Fibroblast of lung (primary cell): Measurements from ENCODE around the gene RUNX1. TPM values are rescaled to one million over a fixed set of nuclear protein-coding genes. Genes with fewer than 3 reads are reported as not detected.
A peak's percentile ranks its signal among the peaks of the same experiment; 100 is the strongest.

ENCODE experiments used
- DNase-seq, 2 donors: peaks; one replicate each; pipeline versions ENCODE4 v3.0.0 to v3.0.0-alpha.2; 2010; ENCODE audit warnings: low read depth in 2 of 2
- H2AFZ ChIP-seq: 2 replicates; pipeline ENCODE4 v1.5.1; 2012; ENCODE audit warnings: low read length, control low read depth, inconsistent platforms
- H3K27ac ChIP-seq: 2 replicates; pipeline ENCODE4 v1.5.1; 2011; ENCODE audit warnings: low read length, control low read depth; ENCODE audit not compliant: insufficient read depth
- H3K27me3 ChIP-seq: 2 replicates; pipeline ENCODE4 v1.5.1; 2011; ENCODE audit warnings: mild to moderate bottlenecking, low read length; ENCODE audit not compliant: control insufficient read depth, insufficient read depth
- H3K36me3 ChIP-seq: 2 replicates; pipeline ENCODE4 v1.5.1; 2011; ENCODE audit warnings: low read length; ENCODE audit not compliant: control insufficient read depth, insufficient read depth
- H3K4me1 ChIP-seq: 2 replicates; pipeline ENCODE4 v1.5.1; 2011; ENCODE audit warnings: low read length; ENCODE audit not compliant: control insufficient read depth, insufficient read depth; ENCODE audit errors: extremely low read depth
- H3K4me2 ChIP-seq: 2 replicates; pipeline ENCODE4 v1.5.1; 2011; ENCODE audit warnings: low read length, control low read depth; ENCODE audit not compliant: insufficient read depth; ENCODE audit errors: extremely low read depth
- H3K4me3 ChIP-seq, 4 experiments: fragments of 200-600 bp in 1 of 4; sonication (generic) in 1 of 4; replicated peaks in 1 of 4; 2 replicates each; pipeline ENCODE4 v1.5.1; 2011 to 2016; ENCODE audit warnings: low read length in 4 of 4, low read depth in 3 of 4, mild to moderate bottlenecking in 3 of 4, control low read depth in 2 of 4, inconsistent platforms in 1 of 4, mixed read lengths in 1 of 4; ENCODE audit not compliant: insufficient read depth in 1 of 4; ENCODE audit errors: control extremely low read depth in 1 of 4
- H3K79me2 ChIP-seq: 2 replicates; pipeline ENCODE4 v1.5.1; 2012; ENCODE audit warnings: mild to moderate bottlenecking, low read length, inconsistent platforms; ENCODE audit not compliant: control insufficient read depth, insufficient read depth
- H3K9ac ChIP-seq: 2 replicates; pipeline ENCODE4 v1.5.1; 2011; ENCODE audit warnings: mild to moderate bottlenecking, low read length, control low read depth; ENCODE audit not compliant: insufficient read depth
- H3K9me3 ChIP-seq: 2 replicates; pipeline ENCODE4 v1.5.1; 2012; ENCODE audit warnings: low read depth, low read length; ENCODE audit not compliant: control insufficient read depth, insufficient read depth
- H4K20me1 ChIP-seq: 2 replicates; pipeline ENCODE4 v1.5.1; 2011; ENCODE audit warnings: low read length; ENCODE audit not compliant: control insufficient read depth, insufficient read depth; ENCODE audit errors: extremely low read depth
- CTCF ChIP-seq, 2 donors: IDR thresholded peaks in 1 of 2; conservative IDR thresholded peaks in 1 of 2; 1 replicate in 1 of 2; 2 replicates in 1 of 2; pipeline ENCODE4 v1.5.1; 2011 to 2012; ENCODE audit warnings: low read length in 2 of 2, control low read depth in 1 of 2, inconsistent platforms in 1 of 2, low read depth in 1 of 2, mild to moderate bottlenecking in 1 of 2
- EZH2 ChIP-seq: IDR thresholded peaks from 2 replicates; pipeline ENCODE4 v1.5.1; 2012; ENCODE audit warnings: low read length, control low read depth, mild to moderate bottlenecking; ENCODE audit errors: missing control alignments
- polyA plus RNA-seq, 2 donors: library from polyadenylated mRNA; depleted of rRNA in 1 of 2; stranded (reverse) in 1 of 2; unstranded in 1 of 2; fragments of >200 nt; gene quantifications; 2 replicates each; pipeline ENCODE4 v1.2.1, GENCODE V29; 2011 to 2012; ENCODE audit warnings: missing spikeins in 1 of 2
- total RNA-seq: library from RNA; depleted of rRNA; stranded (reverse); fragments of >200 nt; gene quantifications from 2 replicates; pipeline ENCODE4 v1.2.1, GENCODE V29; 2014

Gene RUNX1
- total and polyA plus RNA-seq, 2 donors (not counting 1 experiment from before 2014, with no cell fraction given) = 23.1 to 41.6 TPM

GRCh38 chr21:35021546-35021945 lies 27.6 kb downstream of the RUNX1 start:
- no peaks in the 10 kb centered on the region for H3K79me2 ChIP-seq
- H3K9me3 ChIP-seq = no peaks in the 10 kb centered on the region
- H3K9ac ChIP-seq = no peak overlapping the region

GRCh38 chr21:35020902-35021301 lies 28.2 kb downstream of the RUNX1 start:
- H3K4me2 ChIP-seq = no peak overlapping the region
- no peaks in the 10 kb centered on the region for H3K36me3 ChIP-seq
- no peak for TF ChIP-seq CTCF (conservative IDR thresholded peaks at IDR 0.05 in 1 of 2, IDR thresholded peaks at IDR 0.05 in 1 of 2; ENCODE audit: low read depth in 1 of 2, low read length in 2 of 2)
- TF ChIP-seq EZH2 = no peak
- no peak overlapping the region for H3K4me3 ChIP-seq
- DNase-seq = peak in 1 of 2 donors; percentile 60
- no peaks in the 10 kb centered on the region for H3K27me3 ChIP-seq
- no peak overlapping the region for H3K9ac ChIP-seq
- H3K27ac ChIP-seq = no peak overlapping the region
- H3K4me1 ChIP-seq = no peaks in the 10 kb centered on the region
- H3K79me2 ChIP-seq = no peaks in the 10 kb centered on the region
- no peak overlapping the region for H2AFZ ChIP-seq
- no peaks in the 10 kb centered on the region for H4K20me1 ChIP-seq
- H3K9me3 ChIP-seq = no peaks in the 10 kb centered on the region

More at GRCh38 chr21:35021546-35021945, 27.6 kb downstream of the RUNX1 start:
- Histone ChIP-seq H2AFZ (no peak overlapping the region), H4K20me1 (no peaks in the 10 kb centered on the region), H3K4me3 (no peak overlapping the region), H3K36me3 (no peaks in the 10 kb centered on the region), H3K4me1 (no peaks in the 10 kb centered on the region), H3K4me2 (no peak overlapping the region), H3K27ac (no peak overlapping the region), H3K27me3 (no peaks in the 10 kb centered on the region)
- TF ChIP-seq EZH2 = no peak
- TF ChIP-seq CTCF (conservative IDR thresholded peaks at IDR 0.05 in 1 of 2, IDR thresholded peaks at IDR 0.05 in 1 of 2; ENCODE audit: low read depth in 1 of 2, low read length in 2 of 2) = no peak
- no peak for DNase-seq

- Histone ChIP-seq H2AFZ (no peak overlapping the region), H3K9me3 (no peaks in the 10 kb centered on the region), H3K27ac (no peak overlapping the region), H3K4me3 (no peak overlapping the region), H4K20me1 (no peaks in the 10 kb centered on the region), H3K36me3 (no peaks in the 10 kb centered on the region), H3K4me2 (no peak overlapping the region), H3K9ac (no peak overlapping the region), H3K4me1 (no peaks in the 10 kb centered on the region), H3K79me2 (no peaks in the 10 kb centered on the region), H3K27me3 (no peaks in the 10 kb centered on the region)
- TF ChIP-seq EZH2 (no peak), CTCF (conservative IDR thresholded peaks at IDR 0.05 in 1 of 2, IDR thresholded peaks at IDR 0.05 in 1 of 2; ENCODE audit: low read depth in 1 of 2, low read length in 2 of 2) (no peak)
- DNase-seq = no peak
Measured at GRCh38 chr21:35020436-35020835, 28.7 kb downstream of the RUNX1 start.
